GM12865 (cell line): ENCODE results near the gene CD52.

ENCODE experiments used
- DNase-seq: peaks from one replicate; pipeline ENCODE4 v3.0.0; 2010; ENCODE audit warnings: low read depth
- H3K4me3 ChIP-seq: 2 replicates; pipeline ENCODE4 v1.5.1; 2011; ENCODE audit warnings: mild to moderate bottlenecking, low read depth, low read length, control low read depth
- TF ChIP-seq, protein P1 (sequence below): IDR thresholded peaks from 2 replicates; pipeline ENCODE4 v1.5.1; 2011; ENCODE audit warnings: low read length, control low read depth, low read depth, inconsistent platforms; ENCODE audit not compliant: insufficient read depth; ENCODE audit errors: missing control alignments

CD52 gene

DNA sequence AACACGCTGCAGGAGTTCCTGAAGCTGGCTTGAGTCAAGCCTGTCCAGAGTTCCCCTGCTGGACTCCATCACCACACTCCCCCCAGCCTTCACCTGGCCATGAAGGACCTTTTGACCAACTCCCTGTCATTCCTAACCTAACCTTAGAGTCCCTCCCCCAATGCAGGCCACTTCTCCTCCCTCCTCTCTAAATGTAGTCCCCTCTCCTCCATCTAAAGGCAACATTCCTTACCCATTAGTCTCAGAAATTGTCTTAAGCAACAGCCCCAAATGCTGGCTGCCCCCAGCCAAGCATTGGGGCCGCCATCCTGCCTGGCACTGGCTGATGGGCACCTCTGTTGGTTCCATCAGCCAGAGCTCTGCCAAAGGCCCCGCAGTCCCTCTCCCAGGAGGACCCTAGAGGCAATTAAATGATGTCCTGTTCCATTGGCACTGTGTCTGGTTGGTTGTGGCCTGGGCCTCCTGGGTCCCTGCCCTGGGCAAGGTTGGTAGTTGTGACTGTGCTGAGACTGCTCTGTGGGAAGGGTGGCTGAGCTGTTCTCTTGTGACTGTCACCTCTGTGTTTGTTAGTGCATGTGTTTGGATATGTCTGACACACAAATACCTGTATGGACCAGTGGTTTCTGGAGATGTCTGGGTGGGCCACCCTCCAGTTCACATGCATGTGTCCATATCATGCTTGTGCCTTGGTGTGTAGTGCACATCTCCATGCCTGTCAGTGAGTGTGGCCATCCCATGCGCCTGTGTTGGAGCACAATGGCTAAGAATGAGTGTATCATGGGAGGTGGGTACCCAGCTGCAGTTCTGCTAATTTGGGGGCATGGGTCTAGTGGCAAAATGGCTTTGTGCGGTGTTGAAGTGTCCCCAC, 36.4 kb upstream of the CD52 start:
- no peak overlapping the region for H3K4me3 ChIP-seq
- TF ChIP-seq, protein P1, sequence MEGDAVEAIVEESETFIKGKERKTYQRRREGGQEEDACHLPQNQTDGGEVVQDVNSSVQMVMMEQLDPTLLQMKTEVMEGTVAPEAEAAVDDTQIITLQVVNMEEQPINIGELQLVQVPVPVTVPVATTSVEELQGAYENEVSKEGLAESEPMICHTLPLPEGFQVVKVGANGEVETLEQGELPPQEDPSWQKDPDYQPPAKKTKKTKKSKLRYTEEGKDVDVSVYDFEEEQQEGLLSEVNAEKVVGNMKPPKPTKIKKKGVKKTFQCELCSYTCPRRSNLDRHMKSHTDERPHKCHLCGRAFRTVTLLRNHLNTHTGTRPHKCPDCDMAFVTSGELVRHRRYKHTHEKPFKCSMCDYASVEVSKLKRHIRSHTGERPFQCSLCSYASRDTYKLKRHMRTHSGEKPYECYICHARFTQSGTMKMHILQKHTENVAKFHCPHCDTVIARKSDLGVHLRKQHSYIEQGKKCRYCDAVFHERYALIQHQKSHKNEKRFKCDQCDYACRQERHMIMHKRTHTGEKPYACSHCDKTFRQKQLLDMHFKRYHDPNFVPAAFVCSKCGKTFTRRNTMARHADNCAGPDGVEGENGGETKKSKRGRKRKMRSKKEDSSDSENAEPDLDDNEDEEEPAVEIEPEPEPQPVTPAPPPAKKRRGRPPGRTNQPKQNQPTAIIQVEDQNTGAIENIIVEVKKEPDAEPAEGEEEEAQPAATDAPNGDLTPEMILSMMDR: no peak
- no peak for DNase-seq

DNA sequence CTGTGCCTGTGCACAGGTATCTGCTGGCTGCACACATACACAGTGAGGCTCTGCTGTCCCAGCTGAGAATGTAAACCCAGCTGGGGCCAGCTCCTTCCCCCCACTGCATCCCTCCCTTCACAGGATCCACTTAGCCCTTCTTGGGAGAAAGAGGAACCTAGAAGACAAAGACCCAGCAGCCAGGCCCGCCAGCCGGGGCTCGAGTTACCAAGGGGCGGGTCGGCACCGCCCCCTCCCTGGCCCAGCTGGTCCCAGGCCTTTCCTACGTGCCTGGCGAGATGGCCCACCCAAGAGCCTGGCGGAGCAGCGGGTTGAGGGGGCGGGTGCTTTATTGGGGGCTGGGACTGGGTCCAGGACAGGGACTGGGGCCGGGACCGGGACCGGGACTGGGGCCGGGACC, 35.8 kb upstream of the CD52 start:
- H3K4me3 ChIP-seq: no peak overlapping the region
- DNase-seq: no peak

DNA sequence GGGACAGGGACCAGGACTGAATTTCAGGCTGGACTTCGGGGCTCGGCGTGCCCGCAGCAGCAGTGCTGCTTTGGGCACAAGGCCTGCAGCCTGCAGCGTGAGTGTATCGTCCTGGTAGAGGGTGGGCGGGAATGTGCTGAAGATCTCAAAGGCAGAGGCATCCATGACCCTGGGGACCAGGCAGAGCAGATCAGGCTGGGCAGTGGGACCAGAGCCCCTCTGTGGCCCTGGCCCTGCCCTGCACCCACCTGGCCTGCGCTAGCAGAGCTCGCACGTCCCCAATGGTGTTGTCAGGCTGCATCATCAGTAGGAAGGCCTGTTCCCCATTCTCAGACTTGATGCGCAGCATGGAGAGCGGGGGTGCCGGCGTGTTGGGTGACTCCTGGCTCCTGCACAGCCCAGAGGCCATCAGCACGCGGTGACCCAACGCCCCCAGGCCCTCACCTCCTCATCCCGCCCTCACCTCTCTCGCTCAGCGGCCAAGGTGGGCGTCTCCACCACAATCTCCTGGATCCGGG, 35.3 kb upstream of the CD52 start:
- no peak overlapping the region for H3K4me3 ChIP-seq
- TF ChIP-seq, protein P1: no peak
- no peak for DNase-seq

More for the DNA sequence above, 35.8 kb upstream of the CD52 start:
- TF ChIP-seq, protein P1: no peak

DNA sequence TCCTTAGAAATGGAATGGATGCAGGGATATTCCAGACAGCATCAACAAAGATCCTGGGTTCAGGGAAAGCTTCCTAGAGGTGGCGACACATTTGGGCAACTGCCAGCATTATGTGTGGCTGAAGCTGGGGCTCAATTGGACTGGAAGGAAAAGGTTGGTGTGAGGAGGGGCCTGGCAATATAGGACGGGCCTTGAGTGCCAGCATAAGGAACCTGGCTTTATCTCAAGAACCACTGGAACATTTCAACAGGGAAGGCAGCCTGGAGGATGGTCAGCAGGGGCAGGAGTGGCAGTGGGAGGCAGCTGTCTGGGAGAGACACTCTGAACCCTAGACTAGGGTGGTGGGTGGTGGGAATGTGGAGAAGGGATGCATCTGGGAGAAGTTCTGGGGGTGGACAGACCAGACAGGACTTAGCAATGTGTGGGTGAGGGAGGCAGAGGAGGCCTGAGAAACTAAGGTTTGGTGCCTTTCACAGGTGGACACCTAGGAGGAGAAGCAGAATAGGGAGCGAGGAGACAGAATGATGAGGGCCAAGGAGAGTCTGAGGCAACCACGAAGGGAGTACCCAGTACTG, 34.4 kb upstream of the CD52 start:
- no peak for DNase-seq
- no peak overlapping the region for H3K4me3 ChIP-seq
- TF ChIP-seq, protein P1: no peak

DNA sequence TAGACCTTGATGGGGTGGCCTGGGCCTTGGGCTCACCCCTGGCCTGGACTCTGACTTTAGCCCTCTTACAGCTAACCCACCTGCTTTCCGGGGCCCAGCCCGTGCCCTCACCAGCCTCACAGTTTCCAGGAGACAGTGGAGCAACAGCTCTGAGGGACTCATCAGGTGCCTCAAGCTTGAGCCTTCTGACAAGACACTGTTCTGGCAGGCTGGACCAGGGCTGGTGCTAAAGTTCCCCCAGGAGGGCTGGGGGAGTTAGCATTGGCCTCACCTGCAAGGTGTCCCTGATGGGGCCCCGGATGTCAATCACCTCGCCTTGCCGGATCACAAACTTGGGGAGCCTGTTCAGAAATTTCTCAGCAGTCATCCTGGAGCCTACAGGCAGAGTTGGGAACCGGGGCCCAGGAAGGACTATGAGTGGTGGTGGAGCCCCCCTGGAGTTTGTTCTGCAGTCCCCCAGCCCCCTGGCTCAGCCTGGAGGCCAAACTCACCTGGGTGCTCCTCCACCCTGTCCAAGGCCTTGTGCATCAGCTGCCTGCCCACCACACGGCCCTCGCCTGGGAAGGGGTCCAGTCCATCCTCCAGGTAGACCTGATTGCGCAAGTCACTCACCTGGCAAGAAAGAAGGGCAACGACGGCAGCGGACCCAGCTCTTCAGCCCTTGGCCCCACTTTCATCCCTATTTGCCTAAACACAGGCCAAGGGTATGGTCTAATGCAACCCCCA, 33.7 kb upstream of the CD52 start:
- TF ChIP-seq, protein P1: no peak
- DNase-seq: no peak
- no peak overlapping the region for H3K4me3 ChIP-seq

DNA sequence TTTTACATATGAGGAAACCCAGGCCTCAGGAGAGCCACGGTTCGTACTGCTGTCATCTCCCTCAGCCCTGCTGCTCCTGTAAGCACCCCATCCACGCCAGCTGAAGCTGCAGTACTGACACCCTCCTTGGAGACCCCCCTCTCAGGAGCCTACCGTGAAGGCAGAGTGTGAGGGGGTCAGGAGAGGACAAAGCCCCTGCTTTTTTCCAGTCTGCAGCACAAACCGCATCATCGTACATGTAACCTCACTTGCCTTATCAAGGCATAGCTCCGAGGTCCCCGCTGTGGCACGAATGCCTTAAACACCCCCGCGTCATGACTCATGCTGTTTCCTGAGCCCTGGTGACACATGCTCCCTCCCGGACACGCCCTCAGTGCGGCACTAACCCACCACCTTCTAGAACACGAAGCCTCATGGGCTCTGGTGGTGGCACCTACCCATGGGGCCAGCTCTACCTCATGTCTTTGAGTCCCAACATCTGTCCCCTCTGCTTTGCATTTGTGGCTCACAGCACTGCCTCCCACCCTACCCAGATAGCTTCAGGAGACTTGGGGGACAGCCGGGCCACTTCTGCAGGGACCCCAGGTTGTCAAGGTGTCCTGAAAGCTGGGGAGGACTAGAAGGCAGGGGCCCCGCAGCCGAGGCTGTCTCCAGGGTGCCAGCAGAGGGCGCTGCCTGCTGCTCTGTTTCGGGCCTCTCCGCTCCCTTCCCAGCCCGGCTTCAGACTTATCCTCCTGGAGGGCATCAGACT, 33.0 kb upstream of the CD52 start:
- TF ChIP-seq, protein P1: peak; percentile 96
- no peak overlapping the region for H3K4me3 ChIP-seq
- peak; percentile 80 for DNase-seq
